H1 (cell line): ENCODE results near the gene DIDO1. TPM values are rescaled to one million over a fixed set of nuclear protein-coding genes. Genes with fewer than 3 reads are reported as not detected.

Experiments
- CEBPB ChIP-seq: IDR thresholded peaks from 2 replicates; pipeline ENCODE4 v1.6.1; 2012; ENCODE audit warnings: low read depth, low read length
- CHD7 ChIP-seq: fragments of 300-600 bp; sonication (generic); IDR thresholded peaks from 2 replicates; pipeline ENCODE4 v1.7.1; 2012; ENCODE audit warnings: low read length, moderate library complexity, mild to moderate bottlenecking, inconsistent platforms; ENCODE audit not compliant: insufficient replicate concordance
- CTBP2 ChIP-seq: IDR thresholded peaks from 2 replicates; pipeline ENCODE4 v1.7.0; 2011; ENCODE audit warnings: borderline replicate concordance, mild to moderate bottlenecking, moderate library complexity, mixed read lengths, low read length; ENCODE audit not compliant: insufficient read depth, insufficient read length
- EP300 ChIP-seq, 2 experiments: IDR thresholded peaks; 1 replicate in 1 of 2; 2 replicates in 1 of 2; pipeline ENCODE4 v1.6.1; 2011 to 2012; ENCODE audit warnings: low read depth in 2 of 2, low read length in 2 of 2, mild to moderate bottlenecking in 2 of 2, borderline replicate concordance in 1 of 2, inconsistent platforms in 1 of 2, moderate library complexity in 1 of 2
- FOSL1 ChIP-seq: IDR thresholded peaks from 2 replicates; pipeline ENCODE4 v1.6.1; 2011; ENCODE audit warnings: mild to moderate bottlenecking, low read depth, low read length, moderate library complexity; ENCODE audit not compliant: insufficient read depth
- JUN ChIP-seq: IDR thresholded peaks from 2 replicates; pipeline ENCODE4 v1.6.1; 2011; ENCODE audit warnings: low read depth, mild to moderate bottlenecking, improper control_type of control experiment, low read length
- KDM5A ChIP-seq: fragments of 200-600 bp; IDR thresholded peaks from 2 replicates; pipeline ENCODE4 v1.7.1; 2012; ENCODE audit warnings: mild to moderate bottlenecking, low read length, inconsistent platforms, mixed read lengths
- NRF1 ChIP-seq: IDR thresholded peaks from 2 replicates; pipeline ENCODE4 v1.6.1; 2011; ENCODE audit warnings: mild to moderate bottlenecking, low read depth, low read length, improper control_type of control experiment
- RBBP5 ChIP-seq: IDR thresholded peaks from 2 replicates; pipeline ENCODE4 v1.7.1; 2012; ENCODE audit warnings: low read depth, mild to moderate bottlenecking, inconsistent platforms, low read length, moderate library complexity, borderline replicate concordance
- RFX5 ChIP-seq: IDR thresholded peaks from 2 replicates; pipeline ENCODE4 v1.6.1; 2011; ENCODE audit warnings: low read depth, low read length, improper control_type of control experiment, borderline replicate concordance
- SUZ12 ChIP-seq: fragments of 200-600 bp; sonication (generic); IDR thresholded peaks from 2 replicates; pipeline ENCODE4 v1.6.1; 2012; ENCODE audit warnings: mild to moderate bottlenecking, inconsistent platforms, low read length, moderate library complexity, mixed read lengths
- polyA plus RNA-seq, 7 experiments: library from polyadenylated mRNA; depleted of rRNA in 3 of 7; stranded (reverse) in 5 of 7; unstranded in 2 of 7; fragments of >200 nt in 5 of 7; fragments of 200-250 nt in 2 of 7; gene quantifications; 1 replicate in 5 of 7; 2 replicates in 1 of 7; 4 replicates in 1 of 7; pipeline versions ENCODE4 v1.2.1 to v1.2.3, GENCODE V29; 2011 to 2013; ENCODE audit warnings: missing spikeins in 2 of 7, mixed read lengths in 2 of 7
- total RNA-seq: library from RNA; stranded (reverse); fragmentation: NEBNext Ultra II Directional; extraction: Animal tissue kit (Norgen Biotek cat#: 25700); gene quantifications from 2 replicates; pipeline ENCODE4 v1.2.1, GENCODE V29; 2021

DIDO1 gene
- total and polyA plus RNA-seq, 2 of the 8 experiments (the other 6 are each of a cell fraction or from before 2014, with no cell fraction given) = 53.6 to 82.8 TPM

GRCh38 chr20:62945771-62946339 is 19.6 kb upstream of the DIDO1 start (continued):
- TF ChIP-seq CHD7 (no peak), CTBP2 (no peak), NRF1 (no peak), SUZ12 (no peak), RBBP5 (no peak), CEBPB (no peak), FOSL1 (no peak), JUN (no peak), KDM5A (no peak), EP300 (IDR thresholded peaks at IDR 0.05; ENCODE audit: borderline replicate concordance in 1 of 2, low read depth in 2 of 2, low read length in 2 of 2) (no peak), RFX5 (no peak)
